ENCODE results near the gene NLN.

Gene NLN

DNA sequence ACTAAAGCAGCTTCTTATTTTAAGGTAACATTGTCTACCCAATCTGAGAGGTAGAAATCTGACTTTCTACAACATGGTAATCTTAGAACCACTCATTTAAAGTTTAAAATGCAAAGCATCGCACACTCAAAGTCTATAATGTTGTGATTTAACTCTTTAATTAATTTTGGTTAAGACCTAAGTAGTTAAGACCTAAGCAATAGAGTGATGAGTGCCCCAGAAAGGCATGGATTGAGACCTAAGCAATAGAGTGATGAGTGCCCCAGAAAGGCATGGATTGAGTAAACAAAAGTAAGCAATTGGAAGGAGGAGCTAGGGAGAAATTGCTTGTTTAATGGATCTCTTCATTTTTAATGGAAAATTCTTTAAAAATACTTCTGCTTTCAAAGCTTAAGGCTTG is 86.8 kb downstream of the NLN start:
- no peak for DNase-seq (ENCODE audit: low spot score)

DNA sequence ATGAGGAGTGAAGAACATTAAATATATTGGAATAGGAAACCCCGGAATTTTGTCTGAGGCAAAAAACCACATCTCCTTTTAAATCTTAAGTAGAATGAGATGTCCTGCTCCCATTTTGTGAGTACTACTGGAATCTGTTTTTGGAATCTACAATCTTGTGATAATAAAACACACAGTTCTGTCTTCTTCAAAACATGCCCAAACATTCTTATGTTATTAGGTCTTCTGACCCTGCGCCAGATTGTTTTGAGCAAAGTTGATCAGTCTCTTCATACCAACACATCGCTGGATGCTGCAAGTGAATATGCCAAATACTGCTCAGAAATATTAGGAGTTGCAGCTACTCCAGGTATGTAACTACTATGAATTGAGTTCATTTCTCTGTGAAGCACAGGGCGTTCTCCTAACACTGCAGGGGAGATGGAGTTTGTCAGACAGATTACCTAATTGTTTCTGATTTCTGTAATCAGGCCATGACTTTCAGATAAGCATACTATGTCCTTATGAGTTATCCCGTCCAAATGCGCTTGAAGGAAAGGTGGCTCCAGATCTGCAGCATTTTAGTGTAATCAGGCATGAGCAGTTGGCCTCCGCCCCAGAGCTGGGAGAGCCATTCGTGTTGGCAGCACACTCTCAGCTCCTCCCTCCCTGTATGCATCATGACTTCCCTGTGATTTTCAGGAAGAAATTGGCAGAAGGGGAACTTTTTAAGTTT is 88.0 kb downstream of the NLN start:
- DNase-seq (ENCODE audit: low spot score): peak; percentile 10

DNA sequence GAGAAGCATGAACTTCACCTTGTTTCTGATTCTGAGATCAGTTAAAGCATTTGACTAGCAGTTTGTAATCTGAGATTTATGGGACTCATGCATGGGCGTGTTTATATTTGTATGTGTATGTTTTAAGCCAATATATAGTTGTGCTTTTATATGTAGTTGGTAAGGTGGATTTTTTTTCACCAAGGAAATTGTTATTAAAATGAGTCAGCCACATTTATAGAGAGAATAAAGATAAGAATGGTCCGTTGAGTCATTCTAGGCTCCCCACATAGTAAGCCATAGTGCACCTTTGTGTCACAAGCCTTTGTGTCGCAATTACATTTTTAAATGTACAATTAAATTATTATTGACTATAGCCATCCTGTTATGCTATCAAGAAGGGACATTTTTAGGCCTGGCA is 89.0 kb downstream of the NLN start:
- no peak for DNase-seq (ENCODE audit: low spot score)

DNA sequence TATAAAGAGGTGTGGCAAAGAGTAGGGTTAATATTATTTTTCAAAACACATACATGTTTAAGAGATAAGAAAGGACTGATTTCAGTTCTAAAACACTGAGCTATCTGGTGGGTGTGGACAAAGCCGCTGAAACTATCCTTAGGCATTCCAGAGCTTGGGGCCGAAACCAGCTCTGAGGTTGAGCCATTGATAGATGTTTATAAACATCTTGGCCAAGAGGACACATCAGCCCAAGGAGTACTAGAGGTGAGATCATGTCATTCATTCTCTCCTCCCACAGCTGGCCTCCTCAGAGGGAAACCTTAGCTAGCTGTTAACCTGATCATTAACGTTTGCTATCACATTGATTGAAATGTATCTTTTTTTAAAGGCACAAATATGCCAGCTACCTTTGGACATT is 89.9 kb downstream of the NLN start:
- DNase-seq (ENCODE audit: low spot score): no peak

DNA sequence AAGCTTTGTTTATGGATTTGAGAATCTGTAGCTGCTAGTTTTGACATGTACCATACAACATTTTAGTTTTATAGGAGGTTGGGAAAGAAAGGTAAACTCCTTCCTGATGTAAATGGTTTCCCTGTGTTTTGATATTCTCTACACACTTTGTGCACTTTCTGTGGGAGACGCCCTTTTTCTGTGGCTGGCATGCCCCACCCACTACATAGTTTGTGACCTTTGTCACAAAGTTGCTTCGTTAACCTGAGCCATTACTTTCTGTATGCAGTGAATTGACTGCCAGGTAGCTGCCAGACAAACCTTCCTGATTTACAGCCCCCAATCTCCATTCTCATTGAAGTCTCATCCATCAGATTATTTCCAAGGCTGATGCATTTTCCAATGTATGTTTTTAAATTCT is 90.6 kb downstream of the NLN start:
- no peak for DNase-seq (ENCODE audit: low spot score)

DNA sequence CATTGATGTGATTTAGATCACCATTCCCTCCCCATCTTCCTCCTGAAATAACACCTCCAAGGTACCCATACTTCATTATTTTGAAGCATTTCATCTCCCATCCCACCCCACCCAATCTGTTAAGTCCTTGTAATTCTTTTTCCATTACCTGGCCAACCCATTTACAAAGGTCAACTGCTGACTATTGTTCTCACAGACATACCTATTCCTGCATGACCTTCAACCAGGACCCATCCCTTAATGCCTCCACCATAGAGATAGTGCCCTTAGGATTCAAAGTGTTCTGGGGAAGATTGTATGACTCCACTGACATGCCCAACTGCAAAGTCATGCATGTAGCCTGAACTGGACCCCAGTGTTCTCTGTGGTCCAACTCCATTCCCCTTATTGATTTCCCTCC is 91.2 kb downstream of the NLN start:
- no peak for DNase-seq (ENCODE audit: low spot score)

DNA sequence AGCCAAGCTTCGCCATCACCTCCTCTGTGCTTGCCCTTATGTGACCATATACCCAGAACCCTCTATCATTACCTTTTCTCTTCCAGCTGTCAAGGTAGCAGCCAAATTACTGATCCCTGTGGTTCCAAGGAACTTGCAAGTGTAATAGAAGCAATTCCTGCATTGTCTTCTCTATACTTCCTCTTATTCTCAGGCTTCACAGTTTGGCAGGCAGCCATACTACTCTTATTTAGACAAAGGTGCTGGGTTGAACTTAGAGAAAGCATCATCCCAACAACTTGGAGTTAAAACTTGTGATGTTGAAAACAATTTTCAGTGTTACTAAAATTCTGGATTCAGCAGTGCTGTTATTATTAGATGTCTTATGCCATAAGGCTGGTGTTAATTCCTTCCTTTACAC is 93.2 kb downstream of the NLN start:
- DNase-seq (ENCODE audit: low spot score): no peak

DNA sequence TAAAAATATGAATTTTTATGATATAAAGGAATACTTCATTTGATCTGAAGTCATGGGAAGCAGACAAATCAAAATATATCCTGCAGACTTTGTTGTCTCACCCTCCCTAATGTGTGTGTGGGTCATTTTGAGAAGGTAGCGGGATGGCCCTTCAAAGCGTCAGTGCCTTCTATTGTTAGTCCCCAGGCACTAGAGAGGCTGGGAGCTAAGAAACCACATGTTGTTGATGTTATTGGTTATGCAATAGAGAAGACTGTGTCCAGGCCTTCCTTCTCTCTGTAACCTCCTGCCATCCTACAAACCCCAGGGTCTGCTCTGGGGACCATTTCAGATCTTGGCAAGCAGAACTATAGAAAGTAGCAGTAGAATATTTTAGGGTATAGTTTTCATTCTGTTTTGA is 94.7 kb downstream of the NLN start:
- DNase-seq (ENCODE audit: low spot score): no peak

DNA sequence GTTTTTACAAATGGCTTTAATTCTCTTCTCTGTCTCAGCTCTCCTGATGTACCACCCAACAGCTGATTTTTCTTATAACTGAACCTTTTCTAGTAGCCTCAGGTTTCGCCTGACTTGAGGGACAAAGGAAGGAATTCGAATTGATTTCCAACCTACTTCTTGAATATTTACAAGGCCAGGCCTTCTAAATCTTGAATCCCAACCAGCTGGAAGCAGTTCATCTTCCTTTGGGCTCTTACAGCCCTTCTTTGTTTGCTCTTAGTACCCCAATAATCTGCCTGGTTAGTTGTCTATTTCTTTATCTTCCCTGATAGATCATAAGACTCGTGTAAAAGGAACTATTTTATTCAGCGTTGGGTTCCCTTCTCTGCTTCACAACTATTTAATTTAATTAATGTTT is 95.9 kb downstream of the NLN start:
- DNase-seq (ENCODE audit: low spot score): no peak

DNA sequence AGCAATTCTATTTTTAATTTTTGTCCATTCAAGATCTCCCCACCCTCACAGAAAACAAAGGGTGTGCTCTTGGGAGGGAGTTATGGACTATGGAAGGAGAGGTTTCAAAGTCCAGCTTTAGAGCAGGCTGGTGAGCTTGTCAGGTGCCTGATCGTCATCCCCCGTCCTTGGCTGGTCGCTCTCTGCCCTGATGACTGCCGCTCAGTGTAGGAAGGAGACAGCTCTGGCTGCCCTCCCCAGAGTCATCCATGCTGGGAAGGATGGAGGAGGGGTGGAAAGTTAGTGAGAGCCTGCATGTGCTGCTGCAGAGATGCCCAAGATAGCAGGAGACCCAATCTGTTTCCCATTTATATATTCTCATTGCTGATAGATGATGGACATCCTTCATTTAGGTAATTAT is 96.6 kb downstream of the NLN start:
- no peak for DNase-seq (ENCODE audit: low spot score)

DNA sequence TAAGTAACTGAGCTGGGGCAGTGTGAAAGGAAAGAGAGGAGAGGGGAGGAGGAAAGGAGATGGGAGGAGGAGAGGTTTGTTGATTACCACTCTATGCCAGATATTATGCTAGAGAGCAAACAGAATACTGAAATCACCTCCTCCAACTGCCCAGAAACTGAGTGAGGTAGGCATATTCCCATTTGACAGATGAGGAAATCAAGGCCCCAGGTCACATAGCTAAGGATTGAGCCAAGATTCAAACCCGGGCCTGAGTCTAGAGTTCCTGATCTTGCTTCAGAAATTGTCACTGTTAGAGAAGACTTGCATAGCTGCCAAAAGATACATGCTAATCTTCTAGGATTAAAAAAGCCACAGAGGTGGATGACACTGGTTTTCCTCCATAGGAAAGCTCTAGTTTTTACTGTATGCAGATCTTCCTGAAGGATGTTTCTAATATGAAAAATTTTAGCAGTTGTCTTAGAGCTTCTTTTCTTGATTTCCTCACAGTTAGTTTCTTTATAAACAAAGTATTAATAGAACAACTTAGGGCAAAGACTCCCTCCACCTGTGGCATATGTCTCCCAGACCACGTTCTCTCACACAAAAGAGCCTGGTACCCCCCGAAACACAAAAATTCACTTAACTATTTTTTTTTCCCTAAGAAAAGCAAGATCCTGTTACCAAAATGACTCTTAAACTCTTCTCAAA is 97.4 kb downstream of the NLN start:
- DNase-seq (ENCODE audit: low spot score): no peak

DNA sequence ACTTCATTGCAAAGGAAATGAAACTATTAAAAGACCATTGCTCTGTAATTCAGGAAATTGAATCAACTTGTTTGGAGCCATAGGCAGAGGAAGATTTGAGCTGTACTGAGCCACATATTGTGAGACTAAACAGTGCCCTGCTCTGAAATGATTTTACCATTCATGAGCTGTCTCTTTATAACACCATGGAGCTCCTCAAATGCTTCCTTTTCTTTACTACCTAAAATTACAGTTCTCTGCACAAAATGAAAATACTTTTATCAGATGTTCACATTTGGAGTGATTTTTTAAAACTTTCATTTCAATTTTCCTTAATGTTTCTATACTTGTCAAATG is 97.9 kb downstream of the NLN start:
- no peak for DNase-seq (ENCODE audit: low spot score)

DNA sequence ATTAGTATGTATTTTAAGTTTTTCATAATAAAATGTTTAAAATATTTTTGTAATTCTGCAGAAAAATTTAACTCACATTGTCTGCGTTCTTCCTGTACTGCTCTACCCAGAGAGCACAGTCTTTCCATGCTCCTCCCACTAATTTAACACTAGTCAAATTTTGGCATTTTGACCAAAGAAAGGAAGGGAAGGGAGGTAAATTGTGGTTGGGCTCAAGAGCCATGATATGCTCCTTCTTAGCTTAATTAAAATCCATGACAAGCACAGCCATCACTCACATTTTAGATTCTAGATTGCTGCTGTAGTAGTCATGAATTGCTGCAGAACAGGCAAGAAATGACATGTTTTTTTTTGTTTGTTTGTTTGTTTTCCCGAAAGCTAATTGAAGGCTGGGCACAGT is 98.4 kb downstream of the NLN start:
- no peak for DNase-seq (ENCODE audit: low spot score)

DNA sequence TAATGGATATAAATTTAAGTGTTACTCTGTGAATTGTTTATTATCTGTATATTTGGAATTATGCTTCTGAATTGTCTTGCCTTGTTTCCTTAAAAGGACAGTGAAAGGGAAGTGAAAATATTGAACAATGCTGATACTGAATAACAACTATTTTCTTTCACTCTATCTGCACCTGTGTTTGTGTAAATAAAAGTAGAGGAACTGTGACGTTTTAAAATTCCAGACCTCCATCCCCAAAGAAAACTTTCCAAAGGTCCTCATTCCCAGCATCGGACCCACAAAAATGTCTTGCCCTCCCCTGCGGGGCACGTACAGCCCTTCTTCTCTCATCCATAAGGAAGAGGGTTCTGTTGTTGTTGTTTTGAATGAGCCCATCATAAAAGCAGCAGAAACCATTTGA is 100.0 kb downstream of the NLN start:
- DNase-seq (ENCODE audit: low spot score): no peak

DNA sequence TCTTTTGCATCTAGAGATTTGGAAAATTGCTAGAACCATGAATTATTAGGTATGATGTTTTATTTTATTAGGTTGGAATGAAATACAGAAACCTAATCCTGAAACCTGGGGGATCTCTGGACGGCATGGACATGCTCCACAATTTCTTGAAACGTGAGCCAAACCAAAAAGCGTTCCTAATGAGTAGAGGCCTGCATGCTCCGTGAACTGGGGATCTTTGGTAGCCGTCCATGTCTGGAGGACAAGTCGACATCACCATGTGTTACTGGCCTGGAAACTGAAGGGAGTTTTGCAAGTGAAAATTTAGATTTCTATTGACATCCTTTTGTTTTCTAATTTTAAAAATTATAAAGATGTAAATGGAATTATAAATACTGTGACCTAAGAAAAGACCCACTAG is 100.7 kb downstream of the NLN start:
- DNase-seq (ENCODE audit: low spot score): no peak

DNA sequence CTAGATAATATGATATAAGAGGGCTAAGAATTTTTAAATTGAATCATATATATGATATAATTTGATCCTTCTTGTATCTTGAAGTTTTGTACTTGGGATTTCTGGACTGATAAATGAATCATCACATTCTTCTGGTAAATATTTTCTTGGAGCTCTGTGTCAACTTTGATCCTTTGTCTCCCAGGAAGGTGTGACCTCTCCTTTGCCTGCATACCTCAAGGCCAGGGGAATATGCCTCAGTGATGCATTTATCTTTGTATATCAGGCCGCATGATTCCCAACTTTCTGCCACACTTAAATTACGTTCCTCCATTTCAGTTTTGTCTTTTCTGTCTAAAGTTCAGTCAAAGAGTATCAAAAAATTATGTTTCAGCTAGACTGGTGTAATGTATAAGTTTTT is 101.2 kb downstream of the NLN start:
- no peak for DNase-seq (ENCODE audit: low spot score)

DNA sequence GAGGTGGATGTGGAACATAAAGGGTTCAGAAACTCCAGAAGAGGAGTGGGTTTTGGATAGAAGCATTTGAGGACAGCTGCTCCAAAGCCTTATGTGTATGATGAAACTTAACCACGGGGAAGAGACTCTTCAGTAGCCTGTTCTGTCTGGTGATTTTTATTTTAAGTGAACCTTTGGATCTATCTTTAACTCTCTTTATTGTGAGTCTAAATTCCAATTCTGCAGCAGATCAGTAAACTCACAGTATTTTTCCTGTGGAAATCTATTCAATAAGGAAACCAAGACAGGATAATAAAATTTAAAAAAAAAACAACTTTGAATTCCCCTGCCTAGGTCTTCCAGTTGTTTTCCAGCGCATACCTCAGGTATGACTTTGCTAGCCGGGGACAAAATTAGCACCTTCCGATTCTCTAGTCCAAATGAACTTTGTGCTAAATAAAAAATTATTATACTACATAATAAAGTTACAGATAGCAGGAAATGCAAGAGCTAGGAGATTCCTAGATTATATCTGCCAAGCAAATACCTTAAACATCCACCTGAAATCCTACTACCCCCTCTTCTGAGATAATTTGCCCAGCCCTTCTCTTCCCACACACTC is 101.9 kb downstream of the NLN start:
- no peak for DNase-seq (ENCODE audit: low spot score)

DNA sequence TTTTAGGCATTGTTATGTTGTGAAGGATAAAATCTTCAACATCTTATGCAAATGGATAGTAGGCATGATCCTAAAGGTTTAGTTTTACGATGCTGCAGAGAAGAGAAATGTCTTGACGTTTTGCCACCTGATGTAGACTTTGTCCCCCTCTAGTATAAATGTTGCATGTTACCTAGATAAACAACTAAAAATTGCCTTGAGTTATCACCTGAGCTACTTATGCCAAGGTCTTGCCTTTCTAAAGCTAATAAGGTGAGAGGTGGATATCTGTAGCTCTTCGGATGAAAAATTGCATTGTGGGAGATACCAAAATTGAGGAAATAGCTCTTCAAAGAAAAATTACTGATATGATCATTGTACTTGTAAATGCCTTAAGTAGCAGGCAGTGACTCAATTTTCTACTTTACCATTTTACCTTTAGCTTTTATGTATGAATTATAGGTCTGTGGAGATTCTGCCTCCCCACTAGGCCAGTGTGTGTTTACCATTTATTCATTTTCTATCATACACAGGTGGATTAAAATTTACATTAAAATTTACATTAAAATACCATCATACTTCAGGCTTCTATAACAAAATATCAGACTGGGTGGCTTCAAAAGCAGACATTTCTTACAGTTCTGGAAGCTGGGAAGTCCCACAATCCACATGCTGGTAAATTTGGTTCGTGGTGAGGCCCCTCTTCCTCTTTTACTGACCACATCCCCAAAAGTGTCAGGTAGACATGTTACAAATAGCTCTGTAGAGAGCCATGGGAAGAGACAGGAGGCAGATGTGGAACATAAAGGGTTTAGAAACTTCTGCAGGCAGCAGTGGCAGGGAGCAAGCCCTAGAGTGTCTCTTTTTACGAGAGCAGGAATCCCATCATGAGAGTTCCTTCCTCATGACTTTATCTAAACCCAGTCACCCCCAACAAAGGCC is 103.7 kb downstream of the NLN start:
- DNase-seq (ENCODE audit: low spot score): no peak

DNA sequence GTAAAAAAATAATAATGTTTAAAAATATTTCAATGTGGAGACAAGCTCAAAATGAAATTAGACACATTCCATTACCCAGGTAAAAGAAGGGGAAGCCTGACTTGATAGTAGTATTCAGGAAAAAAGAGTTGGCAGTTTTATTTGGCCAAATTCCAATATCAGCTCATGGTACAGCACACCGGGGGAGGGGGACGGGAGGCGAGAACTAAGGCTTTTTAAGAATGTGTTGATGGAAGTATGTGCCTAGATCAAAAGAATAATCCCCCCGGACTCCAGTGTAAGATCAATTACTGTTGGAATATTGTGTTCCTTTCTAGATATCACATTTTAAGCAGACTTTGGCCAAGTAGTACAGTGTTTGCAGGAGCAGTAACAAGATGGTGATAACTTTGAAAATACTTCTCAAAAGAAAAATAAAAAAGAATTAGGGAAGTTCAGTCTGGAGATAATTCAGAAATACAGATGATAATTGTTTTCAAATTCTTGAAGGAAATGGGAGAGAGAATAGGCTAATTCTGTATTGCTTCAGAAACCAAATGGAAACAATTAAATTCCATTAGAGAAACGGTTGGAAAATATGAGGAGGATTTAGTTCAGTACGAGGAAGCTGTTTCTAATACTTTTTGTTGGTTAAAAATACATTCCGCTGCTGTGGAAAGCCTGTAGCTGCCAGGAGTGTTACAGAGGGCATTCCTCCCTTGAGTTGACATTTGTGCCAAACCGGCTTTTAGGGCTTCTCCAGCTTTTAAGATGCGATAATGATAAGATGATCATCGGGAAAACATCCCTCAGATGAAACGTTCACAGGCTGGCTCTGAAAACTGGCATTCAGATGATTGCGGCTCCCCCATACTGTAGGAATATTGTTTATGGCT is 106.3 kb downstream of the NLN start:
- no peak for DNase-seq (ENCODE audit: low spot score)

DNA sequence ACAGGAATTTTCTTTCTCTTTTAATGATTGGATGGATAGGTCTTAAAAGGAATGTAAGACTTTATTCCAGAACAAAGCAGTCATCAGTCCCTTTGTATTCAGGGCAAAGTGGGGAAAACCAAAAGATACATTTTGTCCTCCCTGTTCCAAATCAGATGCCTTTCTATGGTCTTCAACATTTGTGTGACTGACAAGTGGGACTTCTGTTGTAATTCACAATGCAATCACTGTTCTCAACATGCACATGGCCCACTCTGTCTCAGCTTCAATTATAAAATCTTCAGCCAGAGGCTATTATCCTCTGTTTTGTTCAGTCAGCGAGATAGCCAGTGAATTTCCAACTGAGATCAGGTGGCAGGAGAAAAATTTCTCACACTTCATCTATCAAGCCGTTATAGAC is 108.9 kb downstream of the NLN start:
- no peak for DNase-seq (ENCODE audit: low spot score)

DNA sequence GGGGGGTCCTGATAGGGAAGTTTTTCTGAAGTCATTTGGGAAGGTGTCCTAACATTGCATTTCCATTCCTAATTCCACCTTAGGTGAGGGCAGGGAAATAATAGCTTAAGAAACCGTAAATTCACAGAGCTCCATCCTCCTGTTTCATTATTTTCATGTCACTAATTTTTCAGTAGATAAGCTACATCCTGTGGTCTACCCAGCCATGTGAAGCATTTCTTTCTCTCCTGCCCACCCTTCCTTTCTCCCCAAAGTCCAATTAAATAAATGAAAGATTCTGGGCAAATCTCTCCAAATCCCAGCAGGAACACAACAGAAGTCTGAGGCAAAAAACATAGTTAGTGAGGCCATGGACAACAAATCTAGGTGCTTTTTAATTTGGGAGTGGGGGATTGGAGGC is 109.3 kb downstream of the NLN start:
- no peak for DNase-seq (ENCODE audit: low spot score)

DNA sequence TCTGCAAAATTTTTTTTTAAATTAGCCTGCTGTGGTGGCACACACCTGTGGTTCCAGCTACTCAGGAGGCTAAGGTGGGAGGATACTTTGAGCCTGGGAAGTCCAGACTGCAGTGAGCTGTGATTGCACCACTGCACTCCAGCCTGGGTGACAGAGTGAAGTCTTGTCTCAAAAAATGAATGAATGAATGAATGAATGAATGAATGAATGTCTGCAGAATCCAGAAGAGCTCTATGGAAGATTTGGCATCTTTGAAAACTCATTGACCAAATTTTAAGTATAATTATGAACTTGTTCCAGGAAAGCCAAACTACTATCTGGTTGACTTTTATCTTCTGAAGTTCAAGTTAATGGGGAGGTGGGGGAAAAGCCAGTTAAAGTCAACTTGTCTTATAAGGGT is 110.1 kb downstream of the NLN start:
- DNase-seq (ENCODE audit: low spot score): no peak

All from hematopoietic multipotent progenitor cell treated with erythropoietin and hydrocortisone succinate and interleukin-3 and kit ligand, for 17 days (in vitro differentiated cells).